Measurements from ENCODE around the gene VWA1. TPM values are rescaled to one million over a fixed set of nuclear protein-coding genes. Genes with fewer than 3 reads are reported as not detected.
"Not testable (repeated sequence)": the region's sequence is repeated elsewhere in the genome, so short reads cannot be mapped to it uniquely, and the experiment has no call there.

Gene VWA1
- polyA plus RNA-seq, 5 donors: 39.8 to 147 (median 63.9) TPM

- DNase-seq: not testable (repeated sequence)
Observed at GRCh38 chr1:1480488-1480867, 45.0 kb downstream of the VWA1 start.

- DNase-seq: not testable (repeated sequence)
Observed at GRCh38 chr1:1481811-1482210, 46.3 kb downstream of the VWA1 start.

GRCh38 chr1:1482856-1483255 is 47.4 kb downstream of the VWA1 start:
- DNase-seq: no peak

GRCh38 chr1:1483714-1484113 is 48.2 kb downstream of the VWA1 start:
- no peak for DNase-seq

DNA sequence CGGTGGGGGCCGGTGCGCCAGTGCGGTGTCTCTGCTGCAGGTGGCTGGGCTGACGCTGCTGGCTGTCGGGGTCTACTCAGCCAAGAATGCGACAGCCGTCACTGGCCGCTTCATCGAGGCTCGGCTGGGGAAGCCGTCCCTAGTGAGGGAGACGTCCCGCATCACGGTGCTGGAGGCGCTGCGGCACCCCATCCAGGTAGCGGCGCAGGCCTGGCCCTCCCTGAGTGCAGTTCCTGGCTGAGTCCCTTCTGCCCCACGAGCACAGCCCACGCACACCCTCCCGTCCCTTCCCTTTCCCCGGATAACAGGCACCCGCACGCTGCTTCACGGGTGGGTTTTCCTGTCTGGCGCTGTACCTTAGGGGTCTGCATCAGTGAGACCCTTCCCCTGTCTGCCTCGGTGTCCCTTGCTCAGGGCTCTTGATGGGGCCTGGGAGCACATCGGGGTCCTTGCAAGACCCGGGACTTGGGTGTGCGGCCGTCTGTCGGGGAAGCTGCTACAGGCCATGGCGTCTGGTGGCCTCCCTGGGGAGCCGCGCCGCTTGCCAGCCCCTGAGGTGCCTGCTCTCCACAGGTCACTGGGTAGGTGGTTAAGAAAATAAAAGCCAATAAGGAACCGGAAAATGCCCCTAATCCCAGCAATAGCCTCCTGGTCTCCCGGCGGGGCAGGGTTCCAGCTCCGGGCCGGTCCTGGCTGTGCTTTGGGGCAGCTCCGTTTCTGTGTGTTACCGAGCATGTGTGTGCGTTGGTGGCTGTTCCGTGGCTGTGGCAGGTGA is 49.7 kb downstream of the VWA1 start:
- DNase-seq: not testable (repeated sequence)

DNA sequence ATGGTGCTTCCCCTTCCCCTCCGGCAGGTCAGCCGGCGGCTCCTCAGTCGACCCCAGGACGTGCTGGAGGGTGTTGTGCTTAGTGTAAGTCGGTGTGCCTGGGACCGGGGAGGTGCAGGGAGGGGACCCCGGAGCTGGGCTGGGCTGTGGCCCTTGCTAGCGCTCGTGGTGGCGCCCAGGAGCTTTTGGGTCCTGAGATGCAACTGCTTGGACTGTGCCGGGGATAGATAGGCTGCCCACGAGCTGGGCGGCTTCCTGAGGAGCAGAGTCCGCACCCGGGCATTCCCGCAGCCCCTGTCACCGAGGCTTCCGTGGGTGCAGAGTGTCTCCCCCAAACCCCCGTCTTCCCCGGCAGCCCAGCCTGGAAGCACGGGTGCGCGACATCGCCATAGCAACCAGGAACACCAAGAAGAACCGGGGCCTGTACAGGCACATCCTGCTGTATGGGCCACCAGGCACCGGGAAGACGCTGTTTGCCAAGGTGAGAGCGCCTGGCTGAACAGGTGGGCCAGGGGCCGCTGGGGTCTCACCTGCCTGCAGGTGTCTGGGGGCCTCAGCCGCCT is 50.3 kb downstream of the VWA1 start:
- not testable (repeated sequence) for DNase-seq

DNA sequence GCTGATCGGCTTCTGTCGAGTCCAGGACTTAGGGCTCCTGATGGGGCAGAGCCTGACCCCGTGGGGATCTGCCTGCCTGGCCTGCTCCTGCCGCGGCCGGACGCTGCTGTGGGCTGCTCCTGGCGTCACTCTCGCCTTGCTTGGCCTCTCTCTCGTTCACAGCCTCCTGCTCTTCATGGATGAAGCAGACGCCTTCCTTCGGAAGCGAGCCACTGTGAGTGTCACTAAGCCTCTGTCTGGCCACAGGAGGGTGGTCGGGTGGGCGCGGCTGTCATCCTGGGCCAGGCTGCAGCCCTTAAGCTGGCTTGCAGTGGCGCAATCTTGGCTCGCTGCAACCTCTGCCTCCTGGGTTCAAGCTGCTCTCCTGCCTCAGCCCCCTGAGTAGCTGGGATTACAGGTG is 52.2 kb downstream of the VWA1 start:
- DNase-seq: no peak

GRCh38 chr1:1489231-1489630 is 53.7 kb downstream of the VWA1 start:
- DNase-seq: no peak

DNA sequence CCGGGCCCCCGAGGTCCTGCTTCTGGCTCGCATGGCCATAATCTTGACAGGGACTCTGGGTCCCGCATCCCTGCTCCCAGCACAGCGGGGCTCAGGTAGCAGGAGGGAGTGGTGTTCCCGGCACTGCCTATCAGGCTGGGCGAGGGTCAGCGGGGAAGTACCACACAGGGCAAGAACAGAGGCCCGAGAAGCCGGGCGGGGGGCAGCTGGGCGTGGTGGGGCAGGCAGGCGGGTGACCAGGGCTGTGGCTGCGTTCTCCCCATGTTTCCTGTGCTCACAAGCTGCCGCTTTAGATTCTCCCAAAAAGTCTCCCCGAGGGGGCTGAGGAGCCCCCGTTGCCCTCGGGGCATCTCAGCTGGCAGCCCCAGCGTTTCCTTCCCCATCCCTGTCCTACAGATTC is 54.4 kb downstream of the VWA1 start:
- no peak for DNase-seq

DNA sequence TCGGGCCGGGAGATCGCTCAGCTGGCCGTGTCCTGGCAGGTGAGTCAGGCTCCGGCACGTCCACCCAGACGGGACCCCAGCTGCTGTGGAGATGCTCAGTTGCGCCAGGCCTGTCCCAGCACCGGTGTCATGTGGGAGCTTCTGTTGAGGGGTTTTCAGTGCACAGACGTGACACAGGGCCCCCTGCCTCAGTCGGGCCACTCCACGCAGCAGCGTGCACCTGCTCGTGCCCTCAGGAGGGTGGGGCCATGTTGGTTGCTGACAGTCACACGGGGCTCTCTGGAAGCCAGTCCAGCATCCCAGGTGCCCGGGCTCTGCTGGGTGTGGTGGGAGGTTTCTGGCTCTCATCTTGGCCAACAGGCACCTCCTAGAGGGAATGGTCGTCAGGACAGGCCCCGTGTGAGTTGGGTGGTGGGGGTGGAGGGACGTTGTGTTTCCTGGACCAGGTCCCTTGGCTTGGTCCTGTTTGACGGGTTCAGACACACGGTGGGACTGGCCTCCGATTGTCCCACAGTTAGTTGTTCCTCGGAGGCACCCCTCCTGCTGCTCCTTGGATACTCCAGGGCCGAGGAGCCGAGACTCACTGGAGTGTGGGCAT is 55.2 kb downstream of the VWA1 start:
- DNase-seq: no peak

DNA sequence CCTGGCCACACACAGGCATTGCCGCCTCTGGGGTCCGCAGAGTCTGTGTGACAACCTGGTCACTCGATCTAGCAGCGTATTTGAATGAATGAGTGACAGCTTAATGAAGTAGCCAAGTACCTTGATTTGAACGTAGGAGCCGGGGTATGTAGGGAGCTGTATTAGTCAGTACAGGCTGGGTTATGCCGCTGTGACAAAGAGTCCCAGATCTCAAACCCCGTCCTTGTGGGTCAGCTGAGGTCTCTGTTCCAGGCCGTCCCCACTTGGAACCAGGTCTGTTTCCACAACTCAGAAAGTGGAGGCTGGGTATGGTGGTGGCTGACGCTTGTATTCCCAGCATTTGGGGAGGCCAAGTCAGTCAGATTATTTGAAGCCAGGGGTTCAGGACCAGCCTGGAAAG is 56.1 kb downstream of the VWA1 start:
- no peak for DNase-seq

Other genes with a start within 250 kb of the VWA1 start
- 1 to 10 TPM in 1 of 5 donors, under 1 TPM in 4; 0.28 to 1.4 (median 0.93) TPM for gene TNFRSF18, start 229.1 kb upstream of the VWA1 start, polyA plus RNA-seq (ENCODE audit: insufficient read depth in 1 of 5, insufficient read length in 5 of 5, low replicate concordance in 1 of 5)
- 1 to 10 TPM; 2.0 to 5.8 (median 4.1) TPM for gene TNFRSF4, start 221.5 kb upstream of the VWA1 start, polyA plus RNA-seq (ENCODE audit: insufficient read depth in 1 of 5, insufficient read length in 5 of 5, low replicate concordance in 1 of 5)
- gene SDF4, start 203.7 kb upstream of the VWA1 start, polyA plus RNA-seq (ENCODE audit: insufficient read depth in 1 of 5, insufficient read length in 5 of 5, low replicate concordance in 1 of 5): 100 to 1,000 TPM in 2 of 5 donors, 10 to 100 TPM in 3; 75.3 to 125 (median 89.3) TPM
- gene B3GALT6, start 203.5 kb upstream of the VWA1 start, polyA plus RNA-seq (ENCODE audit: insufficient read depth in 1 of 5, insufficient read length in 5 of 5, low replicate concordance in 1 of 5): 10 to 100 TPM; 13.1 to 25.0 (median 14.8) TPM
- 1 to 10 TPM in 1 of 5 donors, under 1 TPM in 4; 0.41 to 1.7 (median 0.58) TPM for gene C1QTNF12, start 189.0 kb upstream of the VWA1 start, polyA plus RNA-seq (ENCODE audit: insufficient read depth in 1 of 5, insufficient read length in 5 of 5, low replicate concordance in 1 of 5)
- gene UBE2J2, start 161.8 kb upstream of the VWA1 start, polyA plus RNA-seq (ENCODE audit: insufficient read depth in 1 of 5, insufficient read length in 5 of 5, low replicate concordance in 1 of 5): 10 to 100 TPM; 40.4 to 69.2 (median 49.8) TPM
- gene SCNN1D, start 155.3 kb upstream of the VWA1 start, polyA plus RNA-seq (ENCODE audit: insufficient read depth in 1 of 5, insufficient read length in 5 of 5, low replicate concordance in 1 of 5): 10 to 100 TPM in 1 of 5 donors, 1 to 10 TPM in 4; 3.7 to 11.2 (median 8.6) TPM
- gene ACAP3, start 127.8 kb upstream of the VWA1 start, polyA plus RNA-seq (ENCODE audit: insufficient read depth in 1 of 5, insufficient read length in 5 of 5, low replicate concordance in 1 of 5): 10 to 100 TPM; 26.3 to 61.2 (median 38.8) TPM
- gene PUSL1, start 127.1 kb upstream of the VWA1 start, polyA plus RNA-seq (ENCODE audit: insufficient read depth in 1 of 5, insufficient read length in 5 of 5, low replicate concordance in 1 of 5): 10 to 100 TPM in 1 of 5 donors, 1 to 10 TPM in 4; 4.6 to 12.3 (median 6.4) TPM
- gene INTS11, start 111.0 kb upstream of the VWA1 start, polyA plus RNA-seq (ENCODE audit: insufficient read depth in 1 of 5, insufficient read length in 5 of 5, low replicate concordance in 1 of 5): 100 to 1,000 TPM; 102 to 144 (median 126) TPM
- gene CPTP, start 110.9 kb upstream of the VWA1 start, polyA plus RNA-seq (ENCODE audit: insufficient read depth in 1 of 5, insufficient read length in 5 of 5, low replicate concordance in 1 of 5): 10 to 100 TPM in 4 of 5 donors, 1 to 10 TPM in 1; 9.4 to 22.0 (median 12.4) TPM
- gene TAS1R3, start 104.4 kb upstream of the VWA1 start, polyA plus RNA-seq (ENCODE audit: insufficient read depth in 1 of 5, insufficient read length in 5 of 5, low replicate concordance in 1 of 5): under 1 TPM; 0.24 to 0.88 (median 0.49) TPM
- 10 to 100 TPM; 19.5 to 51.3 (median 29.9) TPM for gene DVL1, start 86.3 kb upstream of the VWA1 start, polyA plus RNA-seq (ENCODE audit: insufficient read depth in 1 of 5, insufficient read length in 5 of 5, low replicate concordance in 1 of 5)
- gene MXRA8, start 77.1 kb upstream of the VWA1 start, polyA plus RNA-seq (ENCODE audit: insufficient read depth in 1 of 5, insufficient read length in 5 of 5, low replicate concordance in 1 of 5): 100 to 1,000 TPM; 108 to 164 (median 155) TPM
- gene AURKAIP1, start 60.5 kb upstream of the VWA1 start, polyA plus RNA-seq (ENCODE audit: insufficient read depth in 1 of 5, insufficient read length in 5 of 5, low replicate concordance in 1 of 5): 10 to 100 TPM; 36.5 to 88.5 (median 46.3) TPM
- 100 to 1,000 TPM; 256 to 387 (median 327) TPM for gene CCNL2, start 36.4 kb upstream of the VWA1 start, polyA plus RNA-seq (ENCODE audit: insufficient read depth in 1 of 5, insufficient read length in 5 of 5, low replicate concordance in 1 of 5)
- 100 to 1,000 TPM in 3 of 5 donors, 10 to 100 TPM in 2; 88.3 to 150 (median 104) TPM for gene MRPL20, start 28.4 kb upstream of the VWA1 start, polyA plus RNA-seq (ENCODE audit: insufficient read depth in 1 of 5, insufficient read length in 5 of 5, low replicate concordance in 1 of 5)
- gene ANKRD65, start 14.4 kb upstream of the VWA1 start, polyA plus RNA-seq (ENCODE audit: insufficient read depth in 1 of 5, insufficient read length in 5 of 5, low replicate concordance in 1 of 5): 10 to 100 TPM; 22.2 to 46.8 (median 35.6) TPM
- 1 to 10 TPM; 2.1 to 4.0 (median 3.3) TPM for gene ATAD3C, start 14.0 kb downstream of the VWA1 start, polyA plus RNA-seq (ENCODE audit: insufficient read depth in 1 of 5, insufficient read length in 5 of 5, low replicate concordance in 1 of 5)
- 10 to 100 TPM; 13.1 to 23.5 (median 14.8) TPM for gene ATAD3B, start 36.1 kb downstream of the VWA1 start, polyA plus RNA-seq (ENCODE audit: insufficient read depth in 1 of 5, insufficient read length in 5 of 5, low replicate concordance in 1 of 5)
- gene ATAD3A, start 76.5 kb downstream of the VWA1 start, polyA plus RNA-seq (ENCODE audit: insufficient read depth in 1 of 5, insufficient read length in 5 of 5, low replicate concordance in 1 of 5): 10 to 100 TPM; 13.8 to 31.6 (median 18.3) TPM
- 1 to 10 TPM; 3.8 to 8.1 (median 4.5) TPM for gene TMEM240, start 104.9 kb downstream of the VWA1 start, polyA plus RNA-seq (ENCODE audit: insufficient read depth in 1 of 5, insufficient read length in 5 of 5, low replicate concordance in 1 of 5)
- 10 to 100 TPM; 61.9 to 99.7 (median 71.7) TPM for gene SSU72, start 139.2 kb downstream of the VWA1 start, polyA plus RNA-seq (ENCODE audit: insufficient read depth in 1 of 5, insufficient read length in 5 of 5, low replicate concordance in 1 of 5)
- 1 to 10 TPM; 1.5 to 3.9 (median 1.7) TPM for gene FNDC10, start 164.4 kb downstream of the VWA1 start, polyA plus RNA-seq (ENCODE audit: insufficient read depth in 1 of 5, insufficient read length in 5 of 5, low replicate concordance in 1 of 5)
- 100 to 1,000 TPM in 1 of 5 donors, 10 to 100 TPM in 4; 33.2 to 126 (median 58.6) TPM for gene MIB2, start 179.8 kb downstream of the VWA1 start, polyA plus RNA-seq (ENCODE audit: insufficient read depth in 1 of 5, insufficient read length in 5 of 5, low replicate concordance in 1 of 5)
- gene MMP23B, start 196.5 kb downstream of the VWA1 start, polyA plus RNA-seq (ENCODE audit: insufficient read depth in 1 of 5, insufficient read length in 5 of 5, low replicate concordance in 1 of 5): 100 to 1,000 TPM in 1 of 5 donors, 10 to 100 TPM in 4; 28.4 to 125 (median 60.5) TPM
- gene CDK11B, start 223.3 kb downstream of the VWA1 start, polyA plus RNA-seq (ENCODE audit: insufficient read depth in 1 of 5, insufficient read length in 5 of 5, low replicate concordance in 1 of 5): 10 to 100 TPM; 31.8 to 45.6 (median 42.0) TPM